Measurements from ENCODE around the gene NDC1. TPM values are rescaled to one million over a fixed set of nuclear protein-coding genes. Genes with fewer than 3 reads are reported as not detected.

NDC1 gene
- total RNA-seq, 1 donor from 2014 or later = 9.8 TPM

DNA sequence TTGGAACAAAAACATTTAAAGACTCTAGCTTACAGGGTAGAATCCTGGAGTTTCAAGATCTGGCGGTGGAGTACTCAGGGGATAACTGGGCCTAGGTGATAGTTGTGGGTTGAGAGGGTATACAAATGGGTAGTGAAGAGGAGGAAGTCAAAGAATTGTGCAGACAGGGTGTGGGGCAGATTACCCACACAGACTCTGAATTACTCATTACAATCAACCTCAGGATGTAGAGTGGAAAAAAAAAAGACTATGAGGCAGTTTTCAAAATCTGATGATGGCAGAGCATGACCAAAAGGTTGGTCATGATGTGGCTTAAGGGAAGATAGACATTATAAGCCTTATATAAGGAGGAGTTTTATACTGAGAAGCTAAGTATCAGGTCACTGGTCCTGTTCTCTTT lies 55.0 kb downstream of the NDC1 start:
- Mint-ChIP-seq H3K27ac (ENCODE audit: unreplicated experiment) (no peak overlapping the region), H3K9me3 (ENCODE audit: unreplicated experiment) (no peaks in the 10 kb centered on the region), H3K4me3 (ENCODE audit: unreplicated experiment) (no peak overlapping the region), H3K36me3 (ENCODE audit: unreplicated experiment) (peaks cover 6% of the 10 kb centered on the region), H3K4me1 (ENCODE audit: unreplicated experiment) (peaks cover 12% of the 10 kb centered on the region), H3K27me3 (ENCODE audit: unreplicated experiment) (no peaks in the 10 kb centered on the region)
- TF ChIP-seq, protein P1, sequence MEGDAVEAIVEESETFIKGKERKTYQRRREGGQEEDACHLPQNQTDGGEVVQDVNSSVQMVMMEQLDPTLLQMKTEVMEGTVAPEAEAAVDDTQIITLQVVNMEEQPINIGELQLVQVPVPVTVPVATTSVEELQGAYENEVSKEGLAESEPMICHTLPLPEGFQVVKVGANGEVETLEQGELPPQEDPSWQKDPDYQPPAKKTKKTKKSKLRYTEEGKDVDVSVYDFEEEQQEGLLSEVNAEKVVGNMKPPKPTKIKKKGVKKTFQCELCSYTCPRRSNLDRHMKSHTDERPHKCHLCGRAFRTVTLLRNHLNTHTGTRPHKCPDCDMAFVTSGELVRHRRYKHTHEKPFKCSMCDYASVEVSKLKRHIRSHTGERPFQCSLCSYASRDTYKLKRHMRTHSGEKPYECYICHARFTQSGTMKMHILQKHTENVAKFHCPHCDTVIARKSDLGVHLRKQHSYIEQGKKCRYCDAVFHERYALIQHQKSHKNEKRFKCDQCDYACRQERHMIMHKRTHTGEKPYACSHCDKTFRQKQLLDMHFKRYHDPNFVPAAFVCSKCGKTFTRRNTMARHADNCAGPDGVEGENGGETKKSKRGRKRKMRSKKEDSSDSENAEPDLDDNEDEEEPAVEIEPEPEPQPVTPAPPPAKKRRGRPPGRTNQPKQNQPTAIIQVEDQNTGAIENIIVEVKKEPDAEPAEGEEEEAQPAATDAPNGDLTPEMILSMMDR (IDR thresholded peaks at IDR 0.05) = no peak
- no peak for DNase-seq (ENCODE audit: extremely low spot score, unreplicated experiment)

DNA sequence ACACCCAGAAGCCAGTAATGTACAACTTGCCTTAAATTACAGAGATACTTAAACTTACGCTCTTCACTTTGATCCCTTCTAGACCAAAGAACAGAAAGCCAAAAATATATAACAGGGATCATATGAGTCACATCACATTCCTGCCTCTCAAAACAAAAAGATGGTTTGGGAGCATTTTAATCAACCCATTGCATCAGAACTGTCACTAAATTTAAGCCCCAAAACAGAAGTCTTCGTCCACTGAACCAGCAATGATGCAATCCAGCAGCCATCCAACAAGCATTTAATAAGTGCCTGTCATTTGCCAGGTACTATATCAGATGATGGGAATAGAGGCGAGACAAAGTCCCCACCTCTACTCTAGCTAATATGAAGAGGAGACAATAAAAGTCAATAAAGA lies 56.4 kb downstream of the NDC1 start:
- Mint-ChIP-seq H3K4me1 (ENCODE audit: unreplicated experiment) (peaks cover 10% of the 10 kb centered on the region), H3K27ac (ENCODE audit: unreplicated experiment) (peak overlapping the region; percentile 48), H3K9me3 (ENCODE audit: unreplicated experiment) (peaks cover 4% of the 10 kb centered on the region), H3K27me3 (ENCODE audit: unreplicated experiment) (no peaks in the 10 kb centered on the region), H3K36me3 (ENCODE audit: unreplicated experiment) (peaks cover 11% of the 10 kb centered on the region), H3K4me3 (ENCODE audit: unreplicated experiment) (no peak overlapping the region)
- TF ChIP-seq, protein P1 (IDR thresholded peaks at IDR 0.05) = no peak
- DNase-seq (ENCODE audit: extremely low spot score, unreplicated experiment) = no peak

DNA sequence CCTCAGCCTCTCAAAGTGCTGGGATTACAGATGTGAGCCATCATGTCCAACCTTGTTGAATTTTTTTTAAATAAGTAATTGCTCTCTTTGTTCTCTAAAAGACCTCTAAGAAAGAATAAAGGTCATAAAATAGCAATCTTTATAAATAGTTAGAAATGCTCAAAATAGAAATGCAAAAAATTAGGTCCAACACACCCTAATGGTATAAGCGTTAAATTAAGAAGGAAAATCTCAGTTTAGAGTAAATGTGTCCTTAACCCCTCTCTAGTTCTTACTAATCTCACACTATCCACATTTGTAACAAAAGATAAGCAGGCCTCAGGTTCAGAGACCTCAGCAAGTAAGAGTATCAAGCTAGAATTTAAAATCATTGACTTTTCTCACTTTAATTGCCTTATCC lies 60.8 kb downstream of the NDC1 start:
- peaks cover 4% of the 10 kb centered on the region for H3K9me3 Mint-ChIP-seq (ENCODE audit: unreplicated experiment)
- no peak for DNase-seq (ENCODE audit: extremely low spot score, unreplicated experiment)
- no peak overlapping the region for H3K4me3 Mint-ChIP-seq (ENCODE audit: unreplicated experiment)
- H3K27ac Mint-ChIP-seq (ENCODE audit: unreplicated experiment) = no peak overlapping the region
- peaks cover 10% of the 10 kb centered on the region for H3K4me1 Mint-ChIP-seq (ENCODE audit: unreplicated experiment)
- peaks cover 10% of the 10 kb centered on the region for H3K36me3 Mint-ChIP-seq (ENCODE audit: unreplicated experiment)
- no peaks in the 10 kb centered on the region for H3K27me3 Mint-ChIP-seq (ENCODE audit: unreplicated experiment)
- TF ChIP-seq, protein P1 (IDR thresholded peaks at IDR 0.05) = no peak

DNA sequence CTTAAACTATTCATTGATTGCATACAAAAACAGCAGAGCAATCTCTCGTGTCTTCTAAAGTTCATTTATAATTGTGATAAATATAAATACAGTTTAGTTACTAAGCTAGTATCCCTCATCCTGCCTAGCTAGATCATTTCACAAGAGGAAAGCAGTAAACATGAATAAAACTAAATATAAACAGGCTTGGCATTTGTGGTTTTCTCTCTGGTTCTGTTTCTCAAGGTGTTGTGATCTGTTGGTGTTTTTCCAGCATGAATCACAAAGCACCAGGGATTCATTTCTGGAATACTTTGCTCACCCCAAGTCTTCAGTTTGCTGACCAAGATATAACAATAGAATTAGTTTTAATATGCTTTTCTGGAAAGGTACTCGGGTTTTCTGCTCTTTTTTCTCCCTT lies 66.4 kb downstream of the NDC1 start:
- TF ChIP-seq, protein P1 (IDR thresholded peaks at IDR 0.05) = no peak
- H3K27me3 Mint-ChIP-seq (ENCODE audit: unreplicated experiment) = no peaks in the 10 kb centered on the region
- DNase-seq (ENCODE audit: extremely low spot score, unreplicated experiment) = no peak
- H3K4me1 Mint-ChIP-seq (ENCODE audit: unreplicated experiment) = peaks cover 17% of the 10 kb centered on the region
- no peak overlapping the region for H3K27ac Mint-ChIP-seq (ENCODE audit: unreplicated experiment)
- no peak overlapping the region for H3K4me3 Mint-ChIP-seq (ENCODE audit: unreplicated experiment)
- no peaks in the 10 kb centered on the region for H3K9me3 Mint-ChIP-seq (ENCODE audit: unreplicated experiment)
- peaks cover 2% of the 10 kb centered on the region for H3K36me3 Mint-ChIP-seq (ENCODE audit: unreplicated experiment)

DNA sequence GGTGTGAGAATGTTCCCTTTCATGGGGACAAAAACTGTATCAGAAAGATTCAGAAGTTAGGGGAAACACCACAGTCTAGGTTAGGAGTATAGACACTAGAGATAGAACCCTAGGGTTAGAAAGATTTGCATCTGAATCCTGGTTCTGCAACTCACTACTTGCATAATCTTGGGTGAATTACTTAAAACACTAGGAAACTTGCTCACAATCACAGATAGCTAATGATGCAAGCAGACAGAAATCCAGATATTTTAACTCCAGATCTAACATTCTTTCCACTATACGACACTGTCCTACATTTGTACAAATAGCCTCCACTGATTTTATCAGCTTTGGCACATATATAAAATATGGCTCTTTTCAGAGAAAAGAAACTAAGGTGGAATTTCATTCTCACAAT lies 68.3 kb downstream of the NDC1 start:
- no peak overlapping the region for H3K4me3 Mint-ChIP-seq (ENCODE audit: unreplicated experiment)
- no peaks in the 10 kb centered on the region for H3K36me3 Mint-ChIP-seq (ENCODE audit: unreplicated experiment)
- no peaks in the 10 kb centered on the region for H3K9me3 Mint-ChIP-seq (ENCODE audit: unreplicated experiment)
- TF ChIP-seq, protein P1 (IDR thresholded peaks at IDR 0.05) = no peak
- peaks cover 29% of the 10 kb centered on the region for H3K4me1 Mint-ChIP-seq (ENCODE audit: unreplicated experiment)
- DNase-seq (ENCODE audit: extremely low spot score, unreplicated experiment) = no peak
- no peak overlapping the region for H3K27ac Mint-ChIP-seq (ENCODE audit: unreplicated experiment)
- no peaks in the 10 kb centered on the region for H3K27me3 Mint-ChIP-seq (ENCODE audit: unreplicated experiment)
